Endothelial cell of umbilical vein (primary cell): ENCODE data around the gene LRRC23. TPM values are rescaled to one million over a fixed set of nuclear protein-coding genes. Genes with fewer than 3 reads are reported as not detected.

Experiments
- BruUV-seq: library from RNA; stranded (reverse); fragments of 400-500 nt; replicated peaks from 2 replicates; lab custom pipeline; 2021; lab: Mats Ljungman, UMichigan
- CTCF ChIA-PET: fragments of 300-600, 350-600 bp; sonication (Branson Sonifier 250); formaldehyde crosslinking; loops from one replicate; lab custom pipeline; 2021; ENCODE audit warnings: antibody characterized with exemption, inconsistent platforms; lab: Charles Lee
- POLR2A ChIA-PET: fragments of 300-600, 350-600 bp; sonication (Branson Sonifier 250); formaldehyde crosslinking; loops from one replicate; lab custom pipeline; 2021; ENCODE audit warnings: antibody characterized with exemption, inconsistent platforms; lab: Charles Lee
- DNase-seq: peaks from one replicate; pipeline ENCODE4 v3.0.0-alpha.2; 2011; ENCODE audit warnings: low read depth, low spot score
- FAIRE-seq: peaks from 2 replicates; lab custom pipeline; 2011; peaks lifted over from hg19 to GRCh38; lab: Jason Lieb, UNC
- H2AFZ ChIP-seq: 2 replicates; pipeline ENCODE4 v1.6.0; 2012; ENCODE audit warnings: low read depth, low read length, control low read depth, inconsistent platforms
- H3K27ac ChIP-seq: 2 replicates; pipeline ENCODE4 v1.5.1; 2011; ENCODE audit warnings: low read depth, mild to moderate bottlenecking, control low read depth, low read length, moderate library complexity; ENCODE audit not compliant: insufficient read depth
- H3K27me3 ChIP-seq, 2 experiments: 2 replicates each; pipeline versions ENCODE4 v1.6.0 to v1.6.1; 2011; ENCODE audit warnings: low read length in 2 of 2, mixed read lengths in 1 of 2; ENCODE audit not compliant: control insufficient read depth in 2 of 2, insufficient read depth in 2 of 2
- H3K36me3 ChIP-seq, 2 experiments: 2 replicates in 1 of 2; 3 replicates in 1 of 2; pipeline ENCODE4 v1.5.1; 2011; ENCODE audit warnings: low read length in 2 of 2, mild to moderate bottlenecking in 1 of 2, moderate library complexity in 1 of 2; ENCODE audit not compliant: control insufficient read depth in 2 of 2, insufficient read depth in 2 of 2; ENCODE audit errors: extremely low read depth in 1 of 2
- H3K4me1 ChIP-seq: 3 replicates; pipeline ENCODE4 v1.5.1; 2011; ENCODE audit warnings: mild to moderate bottlenecking, low read length; ENCODE audit not compliant: control insufficient read depth, insufficient read depth; ENCODE audit errors: extremely low read depth
- H3K4me2 ChIP-seq: 2 replicates; pipeline ENCODE4 v1.6.1; 2011; ENCODE audit warnings: low read length, control low read depth, mixed read lengths; ENCODE audit not compliant: insufficient read depth
- H3K4me3 ChIP-seq, 3 experiments: fragments of 200-600 bp in 1 of 3; sonication (generic), shearing (Covaris generic) in 1 of 3; replicated peaks in 1 of 3; 2 replicates each; pipeline ENCODE4 v1.5.1; 2011 to 2016; ENCODE audit warnings: control low read depth in 3 of 3, low read length in 3 of 3, mild to moderate bottlenecking in 2 of 3, inconsistent platforms in 1 of 3, low read depth in 1 of 3, moderate library complexity in 1 of 3; ENCODE audit not compliant: insufficient read depth in 1 of 3
- H3K79me2 ChIP-seq: 2 replicates; pipeline ENCODE4 v1.6.0; 2012; ENCODE audit warnings: low read length, inconsistent platforms; ENCODE audit not compliant: control insufficient read depth, insufficient read depth
- H3K9ac ChIP-seq: replicated peaks from 2 replicates; pipeline ENCODE3; 2011; ENCODE audit warnings: low read length, control low read depth; ENCODE audit not compliant: insufficient read depth; ENCODE audit errors: extremely low read depth
- H3K9me1 ChIP-seq: replicated peaks from 3 replicates; pipeline ENCODE4 v1.6.0; 2011; ENCODE audit warnings: mild to moderate bottlenecking, low read length; ENCODE audit not compliant: control insufficient read depth, insufficient read depth; ENCODE audit errors: extremely low read depth
- H3K9me3 ChIP-seq: replicated peaks from 2 replicates; pipeline ENCODE4 v1.5.1; 2012; ENCODE audit warnings: low read length, inconsistent platforms; ENCODE audit not compliant: control insufficient read depth, insufficient read depth
- H4K20me1 ChIP-seq: replicated peaks from 2 replicates; pipeline ENCODE3; 2011; ENCODE audit warnings: mild to moderate bottlenecking, low read length; ENCODE audit not compliant: control insufficient read depth, insufficient read depth; ENCODE audit errors: extremely low read depth
- CTCF ChIP-seq, 2 donors: IDR thresholded peaks; 1 replicate in 1 of 2; 2 replicates in 1 of 2; pipeline ENCODE4 v1.5.1; 2011; ENCODE audit warnings: low read length in 2 of 2, mild to moderate bottlenecking in 2 of 2, moderate library complexity in 2 of 2, control low read depth in 1 of 2, inconsistent platforms in 1 of 2, low read depth in 1 of 2; ENCODE audit not compliant: insufficient read depth in 1 of 2; ENCODE audit errors: extremely low read depth in 1 of 2
- FOS ChIP-seq: IDR thresholded peaks from 2 replicates; pipeline ENCODE4 v1.6.1; 2011; ENCODE audit warnings: mild to moderate bottlenecking, low read length, moderate library complexity, borderline replicate concordance; ENCODE audit not compliant: insufficient read depth
- dilution Hi-C: fragments of 300-500 bp; cut with MboI; formaldehyde crosslinking; loops from one replicate; pipeline ENCODE4 v1.15.0; 2019; ENCODE audit warnings: low sequenced_read_pairs; ENCODE audit not compliant: extremely low pct_ligation_motif_present
- intact Hi-C: fragments of 100-400 bp; cut with micrococcal nuclease; formaldehyde crosslinking; loops from one replicate; pipeline ENCODE4 v1.10.0; 2022
- polyA plus RNA-seq, 4 experiments: library from polyadenylated mRNA; depleted of rRNA in 3 of 4; stranded (reverse) in 3 of 4; unstranded in 1 of 4; fragments of >200 nt; gene quantifications; 2 replicates each; pipeline versions ENCODE4 v1.2.1 to v1.2.3, GENCODE V29; 2011 to 2012; ENCODE audit warnings: missing spikeins in 1 of 4
- total RNA-seq: library from RNA; stranded (reverse); gene quantifications from 2 replicates; pipeline ENCODE4 v1.2.3, GENCODE V29; 2021

The LRRC23 gene
- total and polyA plus RNA-seq, 2 donors (not counting 3 experiments of a cell fraction or from before 2014, with no cell fraction given) = 3.1 to 3.5 TPM

GRCh38 chr12:6961695-6962284, 57.2 kb downstream of the LRRC23 start:
- H3K4me2 ChIP-seq = no peak overlapping the region
- no peaks in the 10 kb centered on the region for H3K9me3 ChIP-seq
- no peaks in the 10 kb centered on the region for H3K9me1 ChIP-seq
- peaks cover 18% of the 10 kb centered on the region for H3K4me1 ChIP-seq
- H3K79me2 ChIP-seq = no peaks in the 10 kb centered on the region
- DNase-seq (peak; percentile 61), FAIRE-seq (peak; percentile 78)
- ChIA-PET CTCF (interaction anchor here (0.8 to 3.2 kb wide), 12 partner anchors 9 to 151 kb away, joined by 3 to 34 read pairs (median 6); partner anchors contain the start of genes C12orf57, PTPN6, RNU7-1 and SPSB2), POLR2A (interaction anchor here (0.6 to 1.5 kb wide), 2 partner anchors 18 to 95 kb away, joined by 3 to 5 read pairs; partner anchors contain the start of genes C12orf57, RNU7-1 and TPI1)
- dilution Hi-C loops (no loop called here), intact Hi-C loops (no loop called here)
- H3K4me3 ChIP-seq = no peak overlapping the region
- no peaks in the 10 kb centered on the region for H3K27me3 ChIP-seq
- peak overlapping the region; percentile 89 for H2AFZ ChIP-seq
- H3K9ac ChIP-seq = peak overlapping the region; percentile 28
- BruUV-seq = no TSS peak
- peak overlapping the region; percentile 69 for H3K27ac ChIP-seq
- H4K20me1 ChIP-seq = no peaks in the 10 kb centered on the region
- TF ChIP-seq FOS (no peak), CTCF (IDR thresholded peaks at IDR 0.05; ENCODE audit: extremely low read depth in 1 of 2, insufficient read depth in 1 of 2, low read depth in 1 of 2, low read length in 2 of 2) (peak; percentile 57 to 59)
- peaks cover 7 to 11% of the 10 kb centered on the region in 2 experiments for H3K36me3 ChIP-seq
